ENCODE data around the gene TSPOAP1.

Gene TSPOAP1

DNA sequence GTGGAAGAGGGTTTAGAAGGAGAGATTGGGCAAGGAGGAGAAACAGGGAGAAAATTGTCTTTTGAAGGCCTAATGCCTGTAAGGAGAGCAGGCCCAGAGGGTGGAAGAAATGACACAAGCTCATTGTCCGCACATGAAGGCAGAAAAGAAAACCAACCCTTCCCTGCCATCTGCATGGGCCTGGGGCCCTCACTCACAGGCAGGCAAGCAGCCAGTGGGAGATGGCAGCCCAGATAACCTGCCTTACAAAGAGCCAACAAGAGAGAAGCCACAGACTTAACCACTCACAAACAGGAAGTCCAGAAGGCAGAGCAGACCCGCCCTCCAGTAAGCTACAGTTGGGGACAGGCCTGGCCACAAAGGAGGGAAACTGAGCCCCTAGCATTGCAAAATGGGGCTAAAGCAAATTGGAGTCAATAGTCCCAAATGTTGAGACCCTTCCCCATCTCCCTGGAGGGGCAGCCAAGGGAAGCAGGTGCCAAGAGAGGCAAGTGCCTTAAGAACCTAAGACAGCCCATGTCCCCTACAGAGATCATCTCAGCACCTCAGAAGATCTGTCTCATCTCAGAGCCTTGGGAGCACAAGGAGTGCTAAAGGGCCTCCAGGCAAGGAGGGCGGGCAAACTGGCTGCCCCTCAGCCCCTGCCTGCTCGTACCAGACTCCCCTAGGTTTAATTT is 7.3 kb upstream of the TSPOAP1 start:
- H3K4me3 ChIP-seq (ENCODE audit: low read depth, low read length) = peak overlapping the region; percentile 81
- peak; percentile 86 for TF ChIP-seq MYC (IDR thresholded peaks at IDR 0.05; ENCODE audit: low read depth, low read length)
- TF ChIP-seq POLR2A (IDR thresholded peaks at IDR 0.05; ENCODE audit: extremely low read depth, insufficient read length) = peak; percentile 85
- TF ChIP-seq, protein P1, sequence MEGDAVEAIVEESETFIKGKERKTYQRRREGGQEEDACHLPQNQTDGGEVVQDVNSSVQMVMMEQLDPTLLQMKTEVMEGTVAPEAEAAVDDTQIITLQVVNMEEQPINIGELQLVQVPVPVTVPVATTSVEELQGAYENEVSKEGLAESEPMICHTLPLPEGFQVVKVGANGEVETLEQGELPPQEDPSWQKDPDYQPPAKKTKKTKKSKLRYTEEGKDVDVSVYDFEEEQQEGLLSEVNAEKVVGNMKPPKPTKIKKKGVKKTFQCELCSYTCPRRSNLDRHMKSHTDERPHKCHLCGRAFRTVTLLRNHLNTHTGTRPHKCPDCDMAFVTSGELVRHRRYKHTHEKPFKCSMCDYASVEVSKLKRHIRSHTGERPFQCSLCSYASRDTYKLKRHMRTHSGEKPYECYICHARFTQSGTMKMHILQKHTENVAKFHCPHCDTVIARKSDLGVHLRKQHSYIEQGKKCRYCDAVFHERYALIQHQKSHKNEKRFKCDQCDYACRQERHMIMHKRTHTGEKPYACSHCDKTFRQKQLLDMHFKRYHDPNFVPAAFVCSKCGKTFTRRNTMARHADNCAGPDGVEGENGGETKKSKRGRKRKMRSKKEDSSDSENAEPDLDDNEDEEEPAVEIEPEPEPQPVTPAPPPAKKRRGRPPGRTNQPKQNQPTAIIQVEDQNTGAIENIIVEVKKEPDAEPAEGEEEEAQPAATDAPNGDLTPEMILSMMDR (IDR thresholded peaks at IDR 0.05; ENCODE audit: low read depth, low read length) = no peak
- peak; percentile 55; the same call in 1 of the 2 replicates for TF ChIP-seq MAX (IDR thresholded peaks at IDR 0.05; ENCODE audit: low read depth, low read length)
- DNase-seq (ENCODE audit: low read depth) = peak; percentile 96

- no peak for TF ChIP-seq POLR2A (IDR thresholded peaks at IDR 0.05; ENCODE audit: extremely low read depth, insufficient read length)
- TF ChIP-seq, protein P1 (IDR thresholded peaks at IDR 0.05; ENCODE audit: low read depth, low read length) = no peak
- TF ChIP-seq MAX (IDR thresholded peaks at IDR 0.05; ENCODE audit: low read depth, low read length) = no peak
- no peak for TF ChIP-seq MYC (IDR thresholded peaks at IDR 0.05; ENCODE audit: low read depth, low read length)
- peak overlapping the region; percentile 81 for H3K4me3 ChIP-seq (ENCODE audit: low read depth, low read length)
- DNase-seq (ENCODE audit: low read depth) = peak; percentile 83
These were observed 6.6 kb upstream of the TSPOAP1 start for GRCh38 chr17:58335061-58335731.

DNA sequence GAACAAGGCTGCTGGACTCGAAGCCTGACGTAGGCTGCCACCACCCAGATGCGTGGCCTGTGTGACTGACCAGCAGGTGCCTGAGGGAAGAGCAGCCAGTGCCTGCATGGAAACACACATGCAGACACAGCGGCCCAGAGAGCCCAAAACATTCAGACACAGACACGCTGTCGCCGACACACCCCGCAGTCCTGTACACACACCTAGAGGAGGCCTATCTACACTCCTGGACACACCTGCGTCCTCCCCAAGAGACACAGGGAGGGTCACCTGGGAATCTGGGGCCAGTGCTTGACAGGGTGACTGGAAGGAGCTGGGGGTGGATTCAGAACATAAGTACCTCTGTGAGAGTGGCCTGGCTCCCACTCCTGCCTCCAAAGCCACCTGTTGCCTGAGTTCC is 6.1 kb upstream of the TSPOAP1 start:
- DNase-seq (ENCODE audit: low read depth) = no peak
- TF ChIP-seq, protein P1 (IDR thresholded peaks at IDR 0.05; ENCODE audit: low read depth, low read length) = no peak
- TF ChIP-seq MYC (IDR thresholded peaks at IDR 0.05; ENCODE audit: low read depth, low read length) (no peak), POLR2A (IDR thresholded peaks at IDR 0.05; ENCODE audit: extremely low read depth, insufficient read length) (no peak), MAX (IDR thresholded peaks at IDR 0.05; ENCODE audit: low read depth, low read length) (no peak)
- peak overlapping the region; percentile 81 for H3K4me3 ChIP-seq (ENCODE audit: low read depth, low read length)

GRCh38 chr17:58334256-58334655 is 5.7 kb upstream of the TSPOAP1 start:
- TF ChIP-seq POLR2A (IDR thresholded peaks at IDR 0.05; ENCODE audit: extremely low read depth, insufficient read length) (peak; percentile 8), MYC (IDR thresholded peaks at IDR 0.05; ENCODE audit: low read depth, low read length) (no peak)
- DNase-seq (ENCODE audit: low read depth) = no peak
- peak overlapping the region; percentile 81 for H3K4me3 ChIP-seq (ENCODE audit: low read depth, low read length)

GRCh38 chr17:58333736-58334207 is 5.2 kb upstream of the TSPOAP1 start:
- peak; percentile 80 for DNase-seq (ENCODE audit: low read depth)
- TF ChIP-seq POLR2A (IDR thresholded peaks at IDR 0.05; ENCODE audit: extremely low read depth, insufficient read length) (peak; percentile 7), MAX (IDR thresholded peaks at IDR 0.05; ENCODE audit: low read depth, low read length) (peak; percentile 61), MYC (IDR thresholded peaks at IDR 0.05; ENCODE audit: low read depth, low read length) (0 out of 2 replicates have a peak, but pooled peaks have one; percentile 23)
- TF ChIP-seq, protein P1 (IDR thresholded peaks at IDR 0.05; ENCODE audit: low read depth, low read length) = no peak
- H3K4me3 ChIP-seq (ENCODE audit: low read depth, low read length) = peak overlapping the region; percentile 81
